Measurements from ENCODE around the gene DLGAP1.
"Not testable (repeated sequence)": the region's sequence is repeated elsewhere in the genome, so short reads cannot be mapped to it uniquely, and the experiment has no call there.

Gene DLGAP1

GRCh38 chr18:4384932-4385331 is 70.2 kb downstream of the DLGAP1 start:
- no peak for DNase-seq

- DNase-seq, result no peak
Observed at GRCh38 chr18:4374564-4374963, 80.5 kb downstream of the DLGAP1 start.

GRCh38 chr18:4369705-4370104 is 85.4 kb downstream of the DLGAP1 start:
- no peak for DNase-seq

GRCh38 chr18:4360221-4360715 is 94.8 kb downstream of the DLGAP1 start:
- no peak for DNase-seq

- no peak for DNase-seq
Observed at GRCh38 chr18:4358618-4359017, 96.5 kb downstream of the DLGAP1 start.

- no peak for DNase-seq
Observed at GRCh38 chr18:4357579-4357978, 97.5 kb downstream of the DLGAP1 start.

- no peak for DNase-seq
Observed at GRCh38 chr18:4356929-4357328, 98.2 kb downstream of the DLGAP1 start.

GRCh38 chr18:4353853-4354418 is 101.2 kb downstream of the DLGAP1 start:
- DNase-seq, result no peak

GRCh38 chr18:4352746-4353551 is 102.2 kb downstream of the DLGAP1 start:
- no peak for DNase-seq

- no peak for DNase-seq
Observed at GRCh38 chr18:4351005-4351404, 104.1 kb downstream of the DLGAP1 start.

- no peak for DNase-seq
Observed at GRCh38 chr18:4335386-4335785, 119.7 kb downstream of the DLGAP1 start.

- no peak for DNase-seq
Observed at GRCh38 chr18:4333043-4333442, 122.1 kb downstream of the DLGAP1 start.

GRCh38 chr18:4319738-4320677 is 135.1 kb downstream of the DLGAP1 start:
- DNase-seq, result no peak

GRCh38 chr18:4318311-4318710 is 136.8 kb downstream of the DLGAP1 start:
- no peak for DNase-seq

- not testable (repeated sequence) for DNase-seq
Observed at GRCh38 chr18:4311945-4312344, 143.2 kb downstream of the DLGAP1 start.

GRCh38 chr18:4311136-4311535 is 144.0 kb downstream of the DLGAP1 start:
- no peak for DNase-seq

GRCh38 chr18:4309227-4309626 is 145.9 kb downstream of the DLGAP1 start:
- DNase-seq, result no peak

- DNase-seq, result no peak
Observed at GRCh38 chr18:4308576-4308975, 146.5 kb downstream of the DLGAP1 start.

- no peak for DNase-seq
Observed at GRCh38 chr18:4299395-4299794, 155.7 kb downstream of the DLGAP1 start.

GRCh38 chr18:4293337-4293736 is 161.8 kb downstream of the DLGAP1 start:
- no peak for DNase-seq

GRCh38 chr18:4292696-4293095 is 162.4 kb downstream of the DLGAP1 start:
- DNase-seq, result no peak

- not testable (repeated sequence) for DNase-seq
Observed at GRCh38 chr18:4287340-4287739, 167.8 kb downstream of the DLGAP1 start.

- no peak for DNase-seq
Observed at GRCh38 chr18:4286256-4286655, 168.9 kb downstream of the DLGAP1 start.

Data from activated effector memory CD4-positive, alpha-beta T cell treated with anti-CD3 and anti-CD28 coated beads, Interleukin-2, amount 50 U/mL, for 16 hours (primary cell).